ENCODE measurements around the gene FCRL4.

FCRL4 gene

DNA sequence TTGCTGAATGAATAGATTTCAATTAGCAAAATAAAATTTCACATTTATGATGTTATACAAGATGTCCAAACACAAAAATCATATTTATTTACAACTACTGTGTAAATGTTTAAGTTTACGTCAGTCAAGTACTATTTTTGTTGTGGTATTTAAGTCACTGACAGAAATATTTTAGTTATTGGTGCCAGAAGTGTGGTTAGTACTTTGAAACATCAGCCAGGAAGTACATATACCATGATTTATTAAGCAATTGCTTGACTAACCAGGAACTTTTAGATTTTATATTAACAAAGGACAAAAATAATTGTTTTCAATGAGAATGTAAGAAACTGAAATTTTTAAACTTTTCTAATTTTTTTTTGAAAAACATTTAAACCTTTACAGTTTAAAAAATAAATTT lies 2.4 kb upstream of the FCRL4 start:
- no peak for TF ChIP-seq NFIC (IDR thresholded peaks at IDR 0.05)

DNA sequence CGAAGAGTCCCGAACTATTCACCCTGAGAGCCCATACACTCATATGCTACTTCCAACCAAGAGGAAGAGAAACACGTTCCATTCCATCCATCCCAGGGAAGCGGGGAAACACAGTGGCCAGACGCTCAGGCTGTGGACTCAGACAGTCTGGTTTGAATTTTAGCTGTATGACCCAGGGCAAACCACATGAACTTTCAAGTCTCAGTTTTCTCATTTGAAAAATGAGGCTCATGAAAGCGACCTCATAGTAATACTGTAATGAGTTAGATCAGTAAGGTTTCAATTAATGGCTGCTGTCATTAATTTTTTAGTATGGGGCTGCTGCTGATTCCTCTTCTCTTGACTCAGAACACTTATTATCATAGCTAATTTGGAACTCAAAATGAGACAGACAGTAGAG lies 1.5 kb downstream of the FCRL4 start:
- TF ChIP-seq TCF12 (IDR thresholded peaks at IDR 0.05; ENCODE audit: low read depth), result no peak
- TF ChIP-seq, protein P1, sequence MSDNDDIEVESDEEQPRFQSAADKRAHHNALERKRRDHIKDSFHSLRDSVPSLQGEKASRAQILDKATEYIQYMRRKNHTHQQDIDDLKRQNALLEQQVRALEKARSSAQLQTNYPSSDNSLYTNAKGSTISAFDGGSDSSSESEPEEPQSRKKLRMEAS (IDR thresholded peaks at IDR 0.05), result no peak

DNA sequence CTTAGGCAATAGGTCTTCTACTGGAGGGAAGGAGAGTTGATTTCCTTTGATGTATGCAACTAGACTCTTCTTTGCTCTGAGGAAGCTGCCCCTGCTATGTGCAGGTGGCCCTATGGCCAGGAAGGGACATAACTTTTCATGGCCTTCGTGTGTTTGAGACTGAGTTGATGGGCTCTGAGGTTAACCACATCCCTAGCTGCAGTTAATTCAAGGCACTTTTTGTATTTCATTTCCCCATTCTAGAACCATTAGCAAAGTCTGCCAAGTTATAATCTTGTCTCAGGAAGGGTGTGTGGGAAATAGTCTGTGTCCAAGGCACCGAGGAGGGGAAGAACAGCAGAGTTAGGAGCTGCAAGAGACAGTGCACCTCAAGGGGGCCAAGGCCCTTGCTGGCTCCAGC lies 2.5 kb downstream of the FCRL4 start:
- TF ChIP-seq TAF1 (IDR thresholded peaks at IDR 0.05; ENCODE audit: low read depth), result no peak
- TF ChIP-seq, protein P2, sequence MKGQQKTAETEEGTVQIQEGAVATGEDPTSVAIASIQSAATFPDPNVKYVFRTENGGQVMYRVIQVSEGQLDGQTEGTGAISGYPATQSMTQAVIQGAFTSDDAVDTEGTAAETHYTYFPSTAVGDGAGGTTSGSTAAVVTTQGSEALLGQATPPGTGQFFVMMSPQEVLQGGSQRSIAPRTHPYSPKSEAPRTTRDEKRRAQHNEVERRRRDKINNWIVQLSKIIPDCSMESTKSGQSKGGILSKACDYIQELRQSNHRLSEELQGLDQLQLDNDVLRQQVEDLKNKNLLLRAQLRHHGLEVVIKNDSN (IDR thresholded peaks at IDR 0.05), result no peak
- TF ChIP-seq CREB1 (IDR thresholded peaks at IDR 0.05; ENCODE audit: low read depth), result no peak
- TF ChIP-seq YY1 (IDR thresholded peaks at IDR 0.05; ENCODE audit: low read depth), result no peak
- TF ChIP-seq CEBPB (IDR thresholded peaks at IDR 0.05), result no peak

DNA sequence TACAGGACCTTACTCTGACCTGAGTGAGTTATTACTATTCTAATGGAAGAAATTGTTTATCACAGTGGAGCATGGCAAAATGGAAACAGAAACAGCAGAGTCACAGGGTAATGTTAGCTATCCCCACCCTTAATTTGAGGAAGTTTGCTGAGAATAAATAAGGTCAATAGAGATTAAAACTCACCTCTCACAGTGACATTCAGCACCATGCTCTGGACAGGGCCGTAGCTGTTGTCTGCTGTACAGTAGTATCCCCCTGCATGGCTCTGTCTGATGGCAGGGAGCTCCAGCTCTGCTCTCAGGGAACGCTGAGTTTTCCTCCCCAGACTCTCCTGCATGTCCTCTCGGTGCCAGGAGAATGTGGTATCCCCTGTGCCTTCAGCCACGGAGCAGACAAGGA lies 11.9 kb downstream of the FCRL4 start:
- TF ChIP-seq NFIC (IDR thresholded peaks at IDR 0.05), result no peak
- TF ChIP-seq, protein P3, sequence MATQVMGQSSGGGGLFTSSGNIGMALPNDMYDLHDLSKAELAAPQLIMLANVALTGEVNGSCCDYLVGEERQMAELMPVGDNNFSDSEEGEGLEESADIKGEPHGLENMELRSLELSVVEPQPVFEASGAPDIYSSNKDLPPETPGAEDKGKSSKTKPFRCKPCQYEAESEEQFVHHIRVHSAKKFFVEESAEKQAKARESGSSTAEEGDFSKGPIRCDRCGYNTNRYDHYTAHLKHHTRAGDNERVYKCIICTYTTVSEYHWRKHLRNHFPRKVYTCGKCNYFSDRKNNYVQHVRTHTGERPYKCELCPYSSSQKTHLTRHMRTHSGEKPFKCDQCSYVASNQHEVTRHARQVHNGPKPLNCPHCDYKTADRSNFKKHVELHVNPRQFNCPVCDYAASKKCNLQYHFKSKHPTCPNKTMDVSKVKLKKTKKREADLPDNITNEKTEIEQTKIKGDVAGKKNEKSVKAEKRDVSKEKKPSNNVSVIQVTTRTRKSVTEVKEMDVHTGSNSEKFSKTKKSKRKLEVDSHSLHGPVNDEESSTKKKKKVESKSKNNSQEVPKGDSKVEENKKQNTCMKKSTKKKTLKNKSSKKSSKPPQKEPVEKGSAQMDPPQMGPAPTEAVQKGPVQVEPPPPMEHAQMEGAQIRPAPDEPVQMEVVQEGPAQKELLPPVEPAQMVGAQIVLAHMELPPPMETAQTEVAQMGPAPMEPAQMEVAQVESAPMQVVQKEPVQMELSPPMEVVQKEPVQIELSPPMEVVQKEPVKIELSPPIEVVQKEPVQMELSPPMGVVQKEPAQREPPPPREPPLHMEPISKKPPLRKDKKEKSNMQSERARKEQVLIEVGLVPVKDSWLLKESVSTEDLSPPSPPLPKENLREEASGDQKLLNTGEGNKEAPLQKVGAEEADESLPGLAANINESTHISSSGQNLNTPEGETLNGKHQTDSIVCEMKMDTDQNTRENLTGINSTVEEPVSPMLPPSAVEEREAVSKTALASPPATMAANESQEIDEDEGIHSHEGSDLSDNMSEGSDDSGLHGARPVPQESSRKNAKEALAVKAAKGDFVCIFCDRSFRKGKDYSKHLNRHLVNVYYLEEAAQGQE (IDR thresholded peaks at IDR 0.05; ENCODE audit: low read depth), result peak; percentile 67
- TF ChIP-seq EGR1 (IDR thresholded peaks at IDR 0.05), result no peak
- TF ChIP-seq CEBPB (IDR thresholded peaks at IDR 0.05), result no peak
- TF ChIP-seq RAD21 (IDR thresholded peaks at IDR 0.05; ENCODE audit: low read depth), result no peak

DNA sequence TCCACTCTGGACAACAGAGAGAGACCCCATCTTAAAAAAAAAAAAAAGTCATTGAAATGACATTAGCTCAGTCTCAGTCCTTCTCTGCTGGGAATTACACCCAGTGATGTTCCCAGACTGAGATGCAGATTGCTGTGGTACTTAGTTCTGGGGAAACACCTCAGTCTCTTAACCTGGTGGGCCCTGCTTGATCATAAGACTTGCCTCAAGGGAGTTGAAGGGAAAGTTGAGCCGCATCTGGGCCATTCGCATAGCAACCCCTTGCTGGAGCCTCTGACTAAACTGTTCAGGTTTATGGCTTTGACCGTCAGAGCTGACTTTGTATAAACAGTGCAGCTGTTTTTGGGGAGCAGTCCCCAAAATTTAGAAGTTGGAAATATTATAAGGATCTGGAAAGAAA lies 13.4 kb downstream of the FCRL4 start:
- TF ChIP-seq CREB1 (IDR thresholded peaks at IDR 0.05; ENCODE audit: low read depth), result no peak
- TF ChIP-seq TCF12 (IDR thresholded peaks at IDR 0.05; ENCODE audit: low read depth), result no peak
- TF ChIP-seq, protein P2 (IDR thresholded peaks at IDR 0.05), result no peak
- TF ChIP-seq EGR1 (IDR thresholded peaks at IDR 0.05), result no peak
- no peak for TF ChIP-seq YY1 (IDR thresholded peaks at IDR 0.05; ENCODE audit: low read depth)
- TF ChIP-seq, protein P3 (IDR thresholded peaks at IDR 0.05; ENCODE audit: low read depth), result no peak
- no peak for TF ChIP-seq NFIC (IDR thresholded peaks at IDR 0.05)
- TF ChIP-seq EP300 (IDR thresholded peaks at IDR 0.05; ENCODE audit: borderline replicate concordance), result no peak
- TF ChIP-seq TEAD4 (IDR thresholded peaks at IDR 0.05), result no peak
- no peak for TF ChIP-seq ZBTB7A (IDR thresholded peaks at IDR 0.05; ENCODE audit: low read depth)
- TF ChIP-seq RAD21 (IDR thresholded peaks at IDR 0.05; ENCODE audit: low read depth), result no peak
- no peak for TF ChIP-seq CEBPB (IDR thresholded peaks at IDR 0.05)
- TF ChIP-seq FOXM1 (IDR thresholded peaks at IDR 0.05; ENCODE audit: borderline replicate concordance, low read depth), result no peak
- TF ChIP-seq, protein P1 (IDR thresholded peaks at IDR 0.05), result no peak

DNA sequence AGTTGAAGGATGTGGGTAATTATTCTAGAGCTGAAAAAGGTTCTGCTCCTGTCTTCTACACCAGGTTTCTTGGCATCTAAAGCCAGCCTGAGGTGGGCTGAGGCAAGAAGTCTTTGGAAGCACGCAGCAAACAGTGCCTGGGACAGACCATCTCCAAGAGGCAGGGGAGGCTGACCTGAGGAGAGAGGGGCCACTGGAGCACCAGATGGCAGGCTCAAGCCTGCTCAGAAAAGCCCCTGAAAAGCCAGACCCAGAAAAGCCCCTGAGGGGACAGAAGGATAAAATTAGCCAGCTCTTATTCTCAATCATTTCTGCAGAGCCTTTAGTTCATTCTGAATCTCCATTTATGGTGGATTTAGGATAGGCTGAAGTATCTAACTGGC lies 17.1 kb downstream of the FCRL4 start:
- TF ChIP-seq, protein P2 (IDR thresholded peaks at IDR 0.05), result no peak
- TF ChIP-seq EP300 (IDR thresholded peaks at IDR 0.05; ENCODE audit: borderline replicate concordance) (no peak), EGR1 (IDR thresholded peaks at IDR 0.05) (no peak), TEAD4 (IDR thresholded peaks at IDR 0.05) (no peak), CREB1 (IDR thresholded peaks at IDR 0.05; ENCODE audit: low read depth) (no peak), FOXM1 (IDR thresholded peaks at IDR 0.05; ENCODE audit: borderline replicate concordance, low read depth) (no peak), YY1 (IDR thresholded peaks at IDR 0.05; ENCODE audit: low read depth) (no peak), CEBPB (IDR thresholded peaks at IDR 0.05) (no peak), RAD21 (IDR thresholded peaks at IDR 0.05; ENCODE audit: low read depth) (no peak), TCF12 (IDR thresholded peaks at IDR 0.05; ENCODE audit: low read depth) (no peak), TAF1 (IDR thresholded peaks at IDR 0.05; ENCODE audit: low read depth) (no peak), ZBTB7A (IDR thresholded peaks at IDR 0.05; ENCODE audit: low read depth) (no peak)
- TF ChIP-seq, protein P1 (IDR thresholded peaks at IDR 0.05), result no peak
- TF ChIP-seq, protein P3 (IDR thresholded peaks at IDR 0.05; ENCODE audit: low read depth), result no peak

All from Ishikawa (cell line).